Measurements from ENCODE around the gene CKS2. TPM values are rescaled to one million over a fixed set of nuclear protein-coding genes. Genes with fewer than 3 reads are reported as not detected.

Gene CKS2
- total RNA-seq, 2 experiments from 2014 or later: 221 to 230 TPM

DNA sequence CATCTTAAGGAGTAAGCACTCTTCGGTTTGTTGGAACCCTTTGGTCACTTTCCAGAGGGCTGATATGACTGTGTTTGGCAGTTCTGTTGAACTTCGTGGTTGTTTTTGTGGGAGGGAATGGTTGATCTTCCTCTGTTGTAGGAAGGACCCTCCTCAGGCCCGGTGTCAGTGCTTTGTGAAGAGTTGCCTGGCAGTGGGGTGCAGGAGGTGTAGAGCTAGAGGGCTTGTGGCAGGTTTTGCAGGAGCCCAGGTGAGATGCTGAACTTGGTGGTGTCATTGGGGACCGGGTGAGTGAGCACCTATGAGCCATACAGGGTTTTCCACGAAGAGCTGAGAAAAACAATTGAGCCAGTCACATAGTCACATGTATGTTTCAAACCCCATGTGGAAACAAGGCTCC is 34.5 kb downstream of the CKS2 start:
- H3K9me3 Mint-ChIP-seq: peaks cover 3% of the 10 kb centered on the region
- H3K4me1 Mint-ChIP-seq (ENCODE audit: low read depth): peaks cover 23% of the 10 kb centered on the region
- H3K36me3 Mint-ChIP-seq (ENCODE audit: low read depth): peaks cover 88% of the 10 kb centered on the region
- TF ChIP-seq, protein P1, sequence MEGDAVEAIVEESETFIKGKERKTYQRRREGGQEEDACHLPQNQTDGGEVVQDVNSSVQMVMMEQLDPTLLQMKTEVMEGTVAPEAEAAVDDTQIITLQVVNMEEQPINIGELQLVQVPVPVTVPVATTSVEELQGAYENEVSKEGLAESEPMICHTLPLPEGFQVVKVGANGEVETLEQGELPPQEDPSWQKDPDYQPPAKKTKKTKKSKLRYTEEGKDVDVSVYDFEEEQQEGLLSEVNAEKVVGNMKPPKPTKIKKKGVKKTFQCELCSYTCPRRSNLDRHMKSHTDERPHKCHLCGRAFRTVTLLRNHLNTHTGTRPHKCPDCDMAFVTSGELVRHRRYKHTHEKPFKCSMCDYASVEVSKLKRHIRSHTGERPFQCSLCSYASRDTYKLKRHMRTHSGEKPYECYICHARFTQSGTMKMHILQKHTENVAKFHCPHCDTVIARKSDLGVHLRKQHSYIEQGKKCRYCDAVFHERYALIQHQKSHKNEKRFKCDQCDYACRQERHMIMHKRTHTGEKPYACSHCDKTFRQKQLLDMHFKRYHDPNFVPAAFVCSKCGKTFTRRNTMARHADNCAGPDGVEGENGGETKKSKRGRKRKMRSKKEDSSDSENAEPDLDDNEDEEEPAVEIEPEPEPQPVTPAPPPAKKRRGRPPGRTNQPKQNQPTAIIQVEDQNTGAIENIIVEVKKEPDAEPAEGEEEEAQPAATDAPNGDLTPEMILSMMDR (IDR thresholded peaks at IDR 0.05): no peak
- no peak overlapping the region for H3K4me3 Mint-ChIP-seq
- DNase-seq: no peak
- ChIA-PET POLR2A (interaction anchor here (0.6 to 4.5 kb wide), 2 partner anchors 12 to 23 kb away, joined by 3 to 16 read pairs; no protein-coding TSS in a partner anchor), CTCF (no interaction called here)
- intact Hi-C loops (cut with micrococcal nuclease): no loop called here
- H3K27ac Mint-ChIP-seq: peak overlapping the region; percentile 7
- H3K27me3 Mint-ChIP-seq: no peaks in the 10 kb centered on the region
- no peak for ATAC-seq

DNA sequence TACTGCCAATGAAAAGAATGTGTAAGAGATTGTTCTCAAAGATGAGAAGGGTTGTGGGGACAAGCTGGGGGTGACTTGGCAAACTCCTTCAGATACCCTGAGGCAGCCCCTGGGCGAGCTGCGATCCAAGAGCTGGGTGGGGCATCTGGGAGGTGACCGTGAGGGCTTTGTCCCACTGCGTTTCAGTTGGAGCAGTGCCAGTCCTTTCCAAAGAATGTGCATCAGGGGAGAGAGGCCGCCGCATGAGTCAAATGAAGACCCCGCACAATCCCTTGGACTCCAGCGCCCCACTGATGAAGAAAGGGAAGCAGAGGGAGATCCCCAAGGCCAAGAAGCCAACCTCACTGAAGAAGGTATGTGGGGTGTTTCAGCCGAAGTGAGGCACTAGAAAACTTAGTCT is 35.7 kb downstream of the CKS2 start:
- no peak overlapping the region for H3K27ac Mint-ChIP-seq
- CTCF ChIA-PET: interaction anchor here (1.1 to 1.2 kb wide), 2 partner anchors 12 to 81 kb away, joined by 3 read pairs; no protein-coding TSS in a partner anchor
- peaks cover 88% of the 10 kb centered on the region for H3K36me3 Mint-ChIP-seq (ENCODE audit: low read depth)

DNA sequence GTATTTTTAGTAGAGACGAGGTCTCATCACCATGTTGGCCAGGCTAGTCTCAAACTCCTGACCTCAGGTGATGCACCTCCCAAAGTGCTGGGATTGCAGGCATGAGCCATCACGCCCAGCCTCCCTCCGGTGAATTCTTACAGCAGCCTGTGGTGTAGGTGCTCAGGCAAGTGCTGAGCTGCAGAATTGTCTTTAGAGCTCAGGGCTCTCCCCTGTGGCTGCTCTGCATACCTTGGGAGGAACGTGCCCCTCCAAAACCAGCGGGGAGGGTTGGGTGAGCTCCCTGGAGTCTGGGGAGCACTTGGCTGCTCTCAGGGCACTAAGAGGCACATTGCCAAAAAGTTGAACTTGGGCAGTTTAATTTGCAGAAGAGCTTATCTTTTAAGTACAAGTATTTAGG is 36.7 kb downstream of the CKS2 start:
- H3K4me1 Mint-ChIP-seq (ENCODE audit: low read depth): peaks cover 29% of the 10 kb centered on the region
- H3K27me3 Mint-ChIP-seq: no peaks in the 10 kb centered on the region
- DNase-seq: no peak
- H3K9me3 Mint-ChIP-seq: peaks cover 3% of the 10 kb centered on the region
- intact Hi-C loops (cut with micrococcal nuclease): no loop called here
- no peak overlapping the region for H3K27ac Mint-ChIP-seq
- H3K4me3 Mint-ChIP-seq: no peak overlapping the region
- H3K36me3 Mint-ChIP-seq (ENCODE audit: low read depth): peaks cover 85% of the 10 kb centered on the region
- ATAC-seq: no peak
- TF ChIP-seq, protein P1 (IDR thresholded peaks at IDR 0.05): no peak
- CTCF ChIA-PET: interaction anchor here (0.7 to 1.2 kb wide), 5 partner anchors 11 to 80 kb away, joined by 3 to 4 read pairs (median 3); no protein-coding TSS in a partner anchor
- POLR2A ChIA-PET: interaction anchor here (1.2 to 4.5 kb wide), 3 partner anchors 10 to 17 kb away, joined by 5 to 16 read pairs (median 8); no protein-coding TSS in a partner anchor

More for the DNA sequence above, 35.7 kb downstream of the CKS2 start:
- POLR2A ChIA-PET: interaction anchor here (0.5 to 4.5 kb wide), 2 partner anchors 9 to 11 kb away, joined by 3 to 16 read pairs; no protein-coding TSS in a partner anchor
- H3K4me1 Mint-ChIP-seq (ENCODE audit: low read depth): peaks cover 24% of the 10 kb centered on the region
- H3K4me3 Mint-ChIP-seq: no peak overlapping the region
- DNase-seq (no peak), ATAC-seq (no peak)
- no peaks in the 10 kb centered on the region for H3K27me3 Mint-ChIP-seq
- TF ChIP-seq, protein P1 (IDR thresholded peaks at IDR 0.05): no peak
- peaks cover 3% of the 10 kb centered on the region for H3K9me3 Mint-ChIP-seq
- intact Hi-C loops (cut with micrococcal nuclease): no loop called here

DNA sequence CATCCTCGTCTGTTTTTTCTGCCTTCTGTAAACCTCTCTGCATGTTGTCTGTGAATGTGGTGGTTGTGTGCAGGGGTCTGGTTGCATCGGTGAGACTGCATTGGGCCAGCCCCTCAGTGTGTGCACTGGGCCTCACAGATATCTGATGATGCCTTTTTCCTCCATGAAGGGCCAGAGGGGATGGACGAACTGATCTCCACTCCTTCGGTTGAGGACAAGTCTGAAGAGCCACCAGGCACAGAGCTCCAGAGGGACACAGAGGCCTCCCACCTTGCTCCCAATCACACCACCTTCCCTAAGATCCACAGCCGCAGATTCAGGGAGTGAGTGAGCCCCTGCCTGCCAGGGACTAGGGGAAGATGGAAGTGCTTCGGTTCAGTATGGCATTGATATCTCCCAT is 38.6 kb downstream of the CKS2 start:
- no peaks in the 10 kb centered on the region for H3K9me3 Mint-ChIP-seq
- ATAC-seq (no peak), DNase-seq (no peak)
- CTCF ChIA-PET: interaction anchor here (1.1 kb wide), 1 partner anchor 8 kb away, joined by 5 read pairs; no protein-coding TSS in a partner anchor
- intact Hi-C loops (cut with micrococcal nuclease): no loop called here
- no peaks in the 10 kb centered on the region for H3K27me3 Mint-ChIP-seq
- no peak overlapping the region for H3K4me3 Mint-ChIP-seq
- no peak overlapping the region for H3K27ac Mint-ChIP-seq
- POLR2A ChIA-PET: interaction anchor here (0.8 to 4.5 kb wide), 5 partner anchors 8 to 35 kb away, joined by 3 to 16 read pairs (median 4); no protein-coding TSS in a partner anchor
- TF ChIP-seq, protein P1 (IDR thresholded peaks at IDR 0.05): no peak
- peaks cover 77% of the 10 kb centered on the region for H3K36me3 Mint-ChIP-seq (ENCODE audit: low read depth)
- H3K4me1 Mint-ChIP-seq (ENCODE audit: low read depth): peaks cover 21% of the 10 kb centered on the region

DNA sequence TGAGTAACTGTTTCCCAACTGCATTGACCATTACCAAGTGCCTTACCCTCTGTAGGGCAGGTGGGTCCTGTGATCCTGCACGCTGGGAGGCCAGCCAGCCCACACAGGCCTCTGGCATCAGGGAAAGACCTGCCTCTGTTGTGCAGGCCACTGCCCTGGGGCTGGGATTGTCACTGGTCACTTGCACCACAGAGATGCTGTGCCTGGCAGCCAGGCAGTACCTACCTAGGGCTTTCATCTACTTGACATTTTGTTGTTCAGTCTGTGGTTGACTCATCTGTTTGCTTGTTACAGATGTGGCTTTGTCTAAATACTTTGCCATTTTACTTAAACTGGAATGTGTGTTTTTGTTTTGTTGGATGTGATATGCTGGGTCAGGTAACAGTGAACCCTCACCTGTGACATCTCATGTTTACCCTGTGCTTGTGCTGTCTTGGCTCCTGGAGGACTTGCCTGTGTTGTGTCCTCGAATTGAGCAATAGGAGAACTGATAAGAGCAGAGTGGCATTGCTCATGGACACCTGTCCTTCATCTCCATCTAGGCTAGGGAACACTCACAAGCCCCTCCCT is 40.1 kb downstream of the CKS2 start:
- DNase-seq (no peak), ATAC-seq (no peak)
- ChIA-PET CTCF (interaction anchor here (1.5 kb wide), 1 partner anchor 25 kb away, joined by 7 read pairs; no protein-coding TSS in a partner anchor), POLR2A (interaction anchor here (1.0 to 1.5 kb wide), 4 partner anchors 8 to 26 kb away, joined by 3 to 5 read pairs (median 4); no protein-coding TSS in a partner anchor)
- Mint-ChIP-seq H3K4me3 (no peak overlapping the region), H3K27ac (peak overlapping the region; percentile 10), H3K27me3 (no peaks in the 10 kb centered on the region), H3K4me1 (ENCODE audit: low read depth) (peaks cover 21% of the 10 kb centered on the region), H3K36me3 (ENCODE audit: low read depth) (peaks cover 66% of the 10 kb centered on the region), H3K9me3 (no peaks in the 10 kb centered on the region)
- TF ChIP-seq, protein P1 (IDR thresholded peaks at IDR 0.05): no peak
- intact Hi-C loops (cut with micrococcal nuclease): no loop called here
